HCT116 (cell line): ENCODE results near the gene UTS2B. TPM values are rescaled to one million over a fixed set of nuclear protein-coding genes. Genes with fewer than 3 reads are reported as not detected.

Source experiments
- ATAC-seq: fragments of 200-7000 bp; cut with Tn5 transposase; 2 replicates; pipeline ENCODE4 v1.9.1; 2020; ENCODE audit warnings: mild to moderate bottlenecking, moderate library complexity
- BruUV-seq: library from RNA; stranded (reverse); fragments of 400-500 nt; replicated peaks from 2 replicates; lab custom pipeline; 2021; lab: Mats Ljungman, UMichigan
- CTCF ChIA-PET: fragments of 300-600 bp; sonication (Branson Sonifier 250); formaldehyde crosslinking; loops from one replicate; lab custom pipeline; 2021; ENCODE audit warnings: antibody characterized with exemption; lab: Charles Lee
- POLR2A ChIA-PET: fragments of 300-600, 350-600 bp; sonication (Branson Sonifier 250); formaldehyde crosslinking; loops from one replicate; lab custom pipeline; 2021; ENCODE audit warnings: antibody characterized with exemption; lab: Charles Lee
- RAD21 ChIA-PET, 2 experiments: fragments of 300-600 bp; sonication (Branson Sonifier 250); formaldehyde crosslinking; loops; one replicate each; lab custom pipeline; 2023; ENCODE audit warnings: low total read pairs in 2 of 2; ENCODE audit not compliant: uncharacterized antibody in 2 of 2, unreplicated experiment in 2 of 2, low non-redundant PET in 1 of 2; lab: Charles Lee
- DNase-seq: peaks from one replicate; pipeline ENCODE4 v3.0.0-alpha.2; 2010; ENCODE audit warnings: low read depth, low spot score
- H2AFZ ChIP-seq: fragments of 200-600 bp; shearing (Covaris generic), sonication (generic); 2 replicates; pipeline ENCODE4 v1.6.1; 2017; ENCODE audit warnings: low read depth, mixed run types, mixed read lengths, antibody characterized with exemption, low read length; ENCODE audit not compliant: poor library complexity, severe bottlenecking
- H3K27ac ChIP-seq: 2 replicates; pipeline ENCODE4 v1.5.1; 2012; ENCODE audit warnings: low read depth, low read length
- H3K27me3 ChIP-seq: fragments of 200-600 bp; sonication (generic); 2 replicates; pipeline ENCODE4 v1.6.1; 2016; ENCODE audit warnings: mixed run types, low read length, mixed read lengths; ENCODE audit not compliant: insufficient read depth
- H3K36me3 ChIP-seq, 2 experiments: fragments of 200-500 bp in 1 of 2; fragments of 200-600 bp in 1 of 2; sonication (Bioruptor generic) in 1 of 2; sonication (generic) in 1 of 2; 2 replicates each; pipeline versions ENCODE4 v1.5.1 to v1.6.1; 2014 to 2016; ENCODE audit warnings: low read length in 2 of 2, inconsistent platforms in 1 of 2, mixed read lengths in 1 of 2, mixed run types in 1 of 2; ENCODE audit not compliant: insufficient read depth in 2 of 2, control insufficient read depth in 1 of 2
- H3K4me1 ChIP-seq, 2 experiments: fragments of 200-600 bp in 1 of 2; sonication (generic) in 1 of 2; 2 replicates each; pipeline versions ENCODE4 v1.5.1 to v1.6.1; 2012 to 2017; ENCODE audit warnings: low read length in 2 of 2, inconsistent platforms in 1 of 2, mild to moderate bottlenecking in 1 of 2, mixed read lengths in 1 of 2, mixed run types in 1 of 2, moderate library complexity in 1 of 2; ENCODE audit not compliant: insufficient read depth in 2 of 2, control insufficient read depth in 1 of 2
- H3K4me2 ChIP-seq: fragments of 200-600 bp; sonication (generic); 2 replicates; pipeline ENCODE4 v1.6.1; 2017; ENCODE audit warnings: mixed run types, low read length, mixed read lengths
- H3K4me3 ChIP-seq, 2 experiments: fragments of 200-600 bp in 1 of 2; sonication (generic) in 1 of 2; replicated peaks in 1 of 2; 2 replicates each; pipeline ENCODE4 v1.5.1; 2011 to 2016; ENCODE audit warnings: low read length in 2 of 2, control low read depth in 1 of 2, low read depth in 1 of 2, mild to moderate bottlenecking in 1 of 2, mixed read lengths in 1 of 2, mixed run types in 1 of 2
- H3K79me2 ChIP-seq: fragments of 200-600 bp; sonication (generic); 2 replicates; pipeline ENCODE4 v1.6.1; 2017; ENCODE audit warnings: mild to moderate bottlenecking, mixed run types, low read length, moderate library complexity, mixed read lengths; ENCODE audit not compliant: insufficient read depth
- H3K9ac ChIP-seq: fragments of 200-600 bp; sonication (generic); 2 replicates; pipeline ENCODE4 v1.6.1; 2016; ENCODE audit warnings: low read length, mixed read lengths
- H3K9me2 ChIP-seq: fragments of 200-600 bp; sonication (generic), shearing (Covaris generic); 2 replicates; pipeline ENCODE4 v1.6.1; 2017; ENCODE audit warnings: mixed run types, mild to moderate bottlenecking, moderate library complexity; ENCODE audit not compliant: insufficient read depth
- H3K9me3 ChIP-seq, 2 experiments: fragments of 200-500 bp in 1 of 2; fragments of 200-600 bp in 1 of 2; sonication (Bioruptor generic) in 1 of 2; sonication (generic) in 1 of 2; 2 replicates each; pipeline ENCODE4 v1.6.1; 2014 to 2017; ENCODE audit warnings: low read length in 2 of 2, mixed read lengths in 2 of 2, inconsistent platforms in 1 of 2, low read depth in 1 of 2, mild to moderate bottlenecking in 1 of 2, mixed run types in 1 of 2, moderate library complexity in 1 of 2; ENCODE audit not compliant: control insufficient read depth in 1 of 2, insufficient read depth in 1 of 2
- H4K20me1 ChIP-seq: fragments of 200-600 bp; sonication (generic), shearing (Covaris generic); 2 replicates; pipeline ENCODE4 v1.6.1; 2017; ENCODE audit warnings: mixed run types, mild to moderate bottlenecking, moderate library complexity; ENCODE audit not compliant: insufficient read depth
- CBX3 ChIP-seq: IDR thresholded peaks from 2 replicates; pipeline ENCODE4 v1.6.1; 2012; ENCODE audit warnings: low read depth
- CEBPB ChIP-seq: IDR thresholded peaks from 2 replicates; pipeline ENCODE4 v1.6.1; 2012; ENCODE audit warnings: low read depth
- EGR1 ChIP-seq: IDR thresholded peaks from 2 replicates; pipeline ENCODE4 v1.6.1; 2012; ENCODE audit warnings: low read depth
- ELF1 ChIP-seq: IDR thresholded peaks from 2 replicates; pipeline ENCODE4 v1.6.1; 2012; ENCODE audit warnings: low read depth, borderline replicate concordance
- EZH2 ChIP-seq: fragments of 200-600 bp; sonication (generic); IDR thresholded peaks from 2 replicates; pipeline ENCODE4 v1.6.1; 2017; ENCODE audit warnings: antibody characterized with exemption, mixed run types
- EZH2phosphoT487 ChIP-seq: fragments of 200-600 bp; IDR thresholded peaks from 2 replicates; pipeline ENCODE4 v1.6.1; 2018; ENCODE audit warnings: antibody characterized with exemption, borderline replicate concordance
- FOSL1 ChIP-seq: IDR thresholded peaks from 2 replicates; pipeline ENCODE4 v1.6.1; 2012; ENCODE audit warnings: low read depth
- JUND ChIP-seq: IDR thresholded peaks from 2 replicates; pipeline ENCODE4 v1.6.1; 2012
- POLR2A ChIP-seq: IDR thresholded peaks from 2 replicates; pipeline ENCODE4 v1.7.0; 2011; ENCODE audit warnings: borderline replicate concordance; ENCODE audit not compliant: insufficient read depth, insufficient read length; ENCODE audit errors: extremely low read depth
- POLR2AphosphoS5 ChIP-seq: IDR thresholded peaks from 2 replicates; pipeline ENCODE4 v1.6.1; 2011; ENCODE audit warnings: mild to moderate bottlenecking, low read depth, low read length, moderate library complexity
- SIN3A ChIP-seq: IDR thresholded peaks from 2 replicates; pipeline ENCODE4 v1.6.1; 2012; ENCODE audit warnings: low read depth
- SP1 ChIP-seq: IDR thresholded peaks from 2 replicates; pipeline ENCODE4 v1.6.1; 2012; ENCODE audit warnings: low read depth
- SRF ChIP-seq: IDR thresholded peaks from 2 replicates; pipeline ENCODE4 v1.6.1; 2012; ENCODE audit warnings: low read depth
- TCF7L2 ChIP-seq: IDR thresholded peaks from 2 replicates; pipeline ENCODE4 v1.7.0; 2011; ENCODE audit warnings: borderline replicate concordance, inconsistent platforms; ENCODE audit not compliant: insufficient read depth, insufficient read length; ENCODE audit errors: extremely low read depth
- YY1 ChIP-seq: IDR thresholded peaks from 2 replicates; pipeline ENCODE4 v1.6.1; 2011; ENCODE audit warnings: low read length, low read depth, moderate library complexity, mild to moderate bottlenecking; ENCODE audit not compliant: insufficient replicate concordance; ENCODE audit errors: extremely low read depth
- ZNF274 ChIP-seq: fragments of 200-500 bp; sonication (Bioruptor generic); IDR thresholded peaks from 2 replicates; pipeline ENCODE4 v1.6.1; 2014; ENCODE audit warnings: mild to moderate bottlenecking, low read depth, low read length, inconsistent platforms
- intact Hi-C: fragments of 100-400 bp; cut with micrococcal nuclease; formaldehyde crosslinking; loops from 2 replicates; pipeline ENCODE4 v1.10.0; 2022
- total RNA-seq: library from RNA; stranded (reverse); gene quantifications from one replicate; pipeline ENCODE4 v1.2.1, GENCODE V29; 2021; ENCODE audit not compliant: unreplicated experiment
- TF ChIP-seq, protein P1 (sequence below): IDR thresholded peaks from 2 replicates; pipeline ENCODE4 v1.6.1; 2012
- TF ChIP-seq, protein P2 (sequence below): IDR thresholded peaks from 2 replicates; pipeline ENCODE4 v1.6.1; 2012; ENCODE audit warnings: low read depth
- TF ChIP-seq, protein P3 (sequence below): IDR thresholded peaks from 2 replicates; pipeline ENCODE4 v1.6.1; 2011; ENCODE audit warnings: mild to moderate bottlenecking, low read length, moderate library complexity; ENCODE audit not compliant: insufficient replicate concordance; ENCODE audit errors: extremely low read depth

The UTS2B gene
- total RNA-seq, 1 experiment from 2014 or later, result 0.59 TPM

DNA sequence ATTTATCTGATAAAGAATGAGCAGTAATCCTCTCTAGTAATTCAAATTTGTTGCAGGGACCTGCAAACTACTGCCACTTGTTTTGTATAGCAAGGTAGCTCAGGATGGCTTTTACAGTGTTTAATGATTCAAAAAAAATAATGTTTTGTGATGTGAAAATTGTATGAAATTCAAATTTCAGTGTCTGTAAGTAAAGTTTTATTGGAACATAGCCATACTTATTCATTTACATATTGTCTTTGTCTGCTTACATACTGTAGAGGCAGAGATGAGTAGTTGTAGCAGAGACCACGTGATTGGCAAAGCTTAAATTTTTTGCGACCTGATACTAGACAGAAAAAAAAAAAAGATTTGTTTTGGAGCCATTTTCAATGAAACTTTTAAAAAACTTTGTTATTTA lies 6.5 kb upstream of the UTS2B start:
- peak overlapping the region in 1 of 2 experiments; percentile 24; a peak in 1 of 4 replicates for H3K4me3 ChIP-seq
- H3K9me2 ChIP-seq, result no peaks in the 10 kb centered on the region
- CTCF ChIA-PET, result interaction anchor here (0.8 kb wide), 1 partner anchor 93 kb away, joined by 3 read pairs; no protein-coding TSS in a partner anchor
- TF ChIP-seq YY1 (no peak), POLR2AphosphoS5 (no peak), JUND (no peak), EGR1 (no peak), ZNF274 (no peak), CBX3 (no peak), EZH2 (no peak), FOSL1 (no peak), SIN3A (no peak), CEBPB (no peak), EZH2phosphoT487 (no peak), ELF1 (no peak), TCF7L2 (no peak), SRF (no peak), SP1 (no peak), POLR2A (no peak)
- TF ChIP-seq, protein P1, sequence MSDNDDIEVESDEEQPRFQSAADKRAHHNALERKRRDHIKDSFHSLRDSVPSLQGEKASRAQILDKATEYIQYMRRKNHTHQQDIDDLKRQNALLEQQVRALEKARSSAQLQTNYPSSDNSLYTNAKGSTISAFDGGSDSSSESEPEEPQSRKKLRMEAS, result no peak
- TF ChIP-seq, protein P2, sequence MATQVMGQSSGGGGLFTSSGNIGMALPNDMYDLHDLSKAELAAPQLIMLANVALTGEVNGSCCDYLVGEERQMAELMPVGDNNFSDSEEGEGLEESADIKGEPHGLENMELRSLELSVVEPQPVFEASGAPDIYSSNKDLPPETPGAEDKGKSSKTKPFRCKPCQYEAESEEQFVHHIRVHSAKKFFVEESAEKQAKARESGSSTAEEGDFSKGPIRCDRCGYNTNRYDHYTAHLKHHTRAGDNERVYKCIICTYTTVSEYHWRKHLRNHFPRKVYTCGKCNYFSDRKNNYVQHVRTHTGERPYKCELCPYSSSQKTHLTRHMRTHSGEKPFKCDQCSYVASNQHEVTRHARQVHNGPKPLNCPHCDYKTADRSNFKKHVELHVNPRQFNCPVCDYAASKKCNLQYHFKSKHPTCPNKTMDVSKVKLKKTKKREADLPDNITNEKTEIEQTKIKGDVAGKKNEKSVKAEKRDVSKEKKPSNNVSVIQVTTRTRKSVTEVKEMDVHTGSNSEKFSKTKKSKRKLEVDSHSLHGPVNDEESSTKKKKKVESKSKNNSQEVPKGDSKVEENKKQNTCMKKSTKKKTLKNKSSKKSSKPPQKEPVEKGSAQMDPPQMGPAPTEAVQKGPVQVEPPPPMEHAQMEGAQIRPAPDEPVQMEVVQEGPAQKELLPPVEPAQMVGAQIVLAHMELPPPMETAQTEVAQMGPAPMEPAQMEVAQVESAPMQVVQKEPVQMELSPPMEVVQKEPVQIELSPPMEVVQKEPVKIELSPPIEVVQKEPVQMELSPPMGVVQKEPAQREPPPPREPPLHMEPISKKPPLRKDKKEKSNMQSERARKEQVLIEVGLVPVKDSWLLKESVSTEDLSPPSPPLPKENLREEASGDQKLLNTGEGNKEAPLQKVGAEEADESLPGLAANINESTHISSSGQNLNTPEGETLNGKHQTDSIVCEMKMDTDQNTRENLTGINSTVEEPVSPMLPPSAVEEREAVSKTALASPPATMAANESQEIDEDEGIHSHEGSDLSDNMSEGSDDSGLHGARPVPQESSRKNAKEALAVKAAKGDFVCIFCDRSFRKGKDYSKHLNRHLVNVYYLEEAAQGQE, result no peak
- TF ChIP-seq, protein P3, sequence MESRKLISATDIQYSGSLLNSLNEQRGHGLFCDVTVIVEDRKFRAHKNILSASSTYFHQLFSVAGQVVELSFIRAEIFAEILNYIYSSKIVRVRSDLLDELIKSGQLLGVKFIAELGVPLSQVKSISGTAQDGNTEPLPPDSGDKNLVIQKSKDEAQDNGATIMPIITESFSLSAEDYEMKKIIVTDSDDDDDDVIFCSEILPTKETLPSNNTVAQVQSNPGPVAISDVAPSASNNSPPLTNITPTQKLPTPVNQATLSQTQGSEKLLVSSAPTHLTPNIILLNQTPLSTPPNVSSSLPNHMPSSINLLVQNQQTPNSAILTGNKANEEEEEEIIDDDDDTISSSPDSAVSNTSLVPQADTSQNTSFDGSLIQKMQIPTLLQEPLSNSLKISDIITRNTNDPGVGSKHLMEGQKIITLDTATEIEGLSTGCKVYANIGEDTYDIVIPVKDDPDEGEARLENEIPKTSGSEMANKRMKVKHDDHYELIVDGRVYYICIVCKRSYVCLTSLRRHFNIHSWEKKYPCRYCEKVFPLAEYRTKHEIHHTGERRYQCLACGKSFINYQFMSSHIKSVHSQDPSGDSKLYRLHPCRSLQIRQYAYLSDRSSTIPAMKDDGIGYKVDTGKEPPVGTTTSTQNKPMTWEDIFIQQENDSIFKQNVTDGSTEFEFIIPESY, result no peak
- peaks cover 55 to 80% of the 10 kb centered on the region in 2 experiments for H3K4me1 ChIP-seq
- H2AFZ ChIP-seq, result no peak overlapping the region
- intact Hi-C loops, result no loop called here
- H4K20me1 ChIP-seq, result no peaks in the 10 kb centered on the region
- ATAC-seq (no peak), DNase-seq (no peak)
- POLR2A ChIA-PET, result no interaction called here
- peak overlapping the region; percentile 53; the same call in 1 of the 2 replicates for H3K27ac ChIP-seq
- RAD21 ChIA-PET, result no interaction called here
- no peaks in the 10 kb centered on the region for H3K36me3 ChIP-seq
- no peaks in the 10 kb centered on the region for H3K9me3 ChIP-seq
- H3K27me3 ChIP-seq, result no peaks in the 10 kb centered on the region
- peak overlapping the region; percentile 5; the same call in 1 of the 2 replicates for H3K9ac ChIP-seq
- peaks cover 99% of the 10 kb centered on the region for H3K79me2 ChIP-seq
- H3K4me2 ChIP-seq, result peak overlapping the region; percentile 64
- no TSS peak for BruUV-seq
